NOMO-1 treated with DMSO at 0.1 percent for 48 hours (cell line): Measurements from ENCODE around the gene PFKP.
A peak's percentile ranks its signal among the peaks of the same experiment; 100 is the strongest.

ENCODE experiments used
- DNase-seq: peaks from one replicate; lab custom pipeline; 2025; ENCODE audit not compliant: unreplicated experiment; lab: John Stamatoyannopoulos, UW

Gene PFKP

GRCh38 chr10:3067118-3067858 lies at the start of gene PFKP:
TSS of gene PFKP (plus strand) at chr10:3067548. CDS start at chr10:3067596, 48 bp downstream.
- DNase-seq: peak; percentile 17

- DNase-seq: no peak
Observed at GRCh38 chr10:3018247-3018646, 49.1 kb upstream of the PFKP start.

GRCh38 chr10:3020311-3020710 lies 47.0 kb upstream of the PFKP start:
- DNase-seq: no peak

- DNase-seq: no peak
Observed at GRCh38 chr10:3020881-3021280, 46.5 kb upstream of the PFKP start.

GRCh38 chr10:3022027-3022426 lies 45.3 kb upstream of the PFKP start:
- DNase-seq: no peak

GRCh38 chr10:3023892-3024291 lies 43.5 kb upstream of the PFKP start:
- no peak for DNase-seq

GRCh38 chr10:3025026-3025683 lies 42.2 kb upstream of the PFKP start:
- DNase-seq: peak; percentile 32

GRCh38 chr10:3027866-3028265 lies 39.5 kb upstream of the PFKP start:
- no peak for DNase-seq

- DNase-seq: no peak
Observed at GRCh38 chr10:3028441-3028840, 38.9 kb upstream of the PFKP start.

- DNase-seq: no peak
Observed at GRCh38 chr10:3030765-3031164, 36.6 kb upstream of the PFKP start.

- no peak for DNase-seq
Observed at GRCh38 chr10:3031490-3031889, 35.9 kb upstream of the PFKP start.

GRCh38 chr10:3033925-3034324 lies 33.4 kb upstream of the PFKP start:
- no peak for DNase-seq

GRCh38 chr10:3034616-3035015 lies 32.7 kb upstream of the PFKP start:
- peak; percentile 33 for DNase-seq

GRCh38 chr10:3036155-3037021 lies 31.0 kb upstream of the PFKP start:
- DNase-seq: peak; percentile 87

- DNase-seq: no peak
Observed at GRCh38 chr10:3037182-3037581, 30.2 kb upstream of the PFKP start.

GRCh38 chr10:3040069-3040468 lies 27.3 kb upstream of the PFKP start:
- DNase-seq: peak; percentile 94

GRCh38 chr10:3042589-3042988 lies 24.8 kb upstream of the PFKP start:
- peak; percentile 15 for DNase-seq

GRCh38 chr10:3043512-3044368 lies 23.6 kb upstream of the PFKP start:
- peak; percentile 72 for DNase-seq

GRCh38 chr10:3045471-3046209 lies 21.7 kb upstream of the PFKP start:
- no peak for DNase-seq

GRCh38 chr10:3046210-3046779 lies 21.1 kb upstream of the PFKP start:
- DNase-seq: no peak
